Measurements from ENCODE around the gene APOC3. TPM values are rescaled to one million over a fixed set of nuclear protein-coding genes. Genes with fewer than 3 reads are reported as not detected.

APOC3 gene
- polyA plus RNA-seq, 2 donors: not detected

- WGBS, 2 donors: 90 to 91% methylated on average over 8 of the region's 8 CpGs
- Histone ChIP-seq H3K36me3 (ENCODE audit: control insufficient read depth in 2 of 2, insufficient read depth in 2 of 2, low read length in 1 of 2) (peaks cover 8 to 14% of the 10 kb centered on the region in 2 donors), H3K27ac (ENCODE audit: low read depth in 2 of 2, low read length in 1 of 2) (no peak overlapping the region), H3K27me3 (ENCODE audit: control insufficient read depth in 1 of 2, insufficient read depth in 2 of 2, low read length in 2 of 2) (no peaks in the 10 kb centered on the region), H3K9me3 (ENCODE audit: control insufficient read depth in 2 of 2, insufficient read depth in 1 of 2, low read depth in 1 of 2, low read length in 1 of 2) (no peaks in the 10 kb centered on the region), H3K4me3 (ENCODE audit: low read depth in 1 of 2, low read length in 2 of 2) (no peak overlapping the region), H3K4me1 (ENCODE audit: control insufficient read depth in 2 of 2, insufficient read depth in 2 of 2, low read length in 1 of 2) (no peaks in the 10 kb centered on the region)
Observed at GRCh38 chr11:116876656-116877055, 46.9 kb downstream of the APOC3 start.

GRCh38 chr11:116879800-116880625 is 50.3 kb downstream of the APOC3 start:
- no peaks in the 10 kb centered on the region for H3K4me1 ChIP-seq (ENCODE audit: control insufficient read depth in 2 of 2, insufficient read depth in 2 of 2, low read length in 1 of 2)
- no peak overlapping the region for H3K27ac ChIP-seq (ENCODE audit: low read depth in 2 of 2, low read length in 1 of 2)
- no peaks in the 10 kb centered on the region for H3K27me3 ChIP-seq (ENCODE audit: control insufficient read depth in 1 of 2, insufficient read depth in 2 of 2, low read length in 2 of 2)
- H3K9me3 ChIP-seq (ENCODE audit: control insufficient read depth in 2 of 2, insufficient read depth in 1 of 2, low read depth in 1 of 2, low read length in 1 of 2): no peaks in the 10 kb centered on the region
- H3K36me3 ChIP-seq (ENCODE audit: control insufficient read depth in 2 of 2, insufficient read depth in 2 of 2, low read length in 1 of 2): peaks cover 0 to under 1% of the 10 kb centered on the region in 2 donors
- 51% methylated on average over 5 of the region's 5 CpGs for WGBS, 2 donors
- no peak overlapping the region for H3K4me3 ChIP-seq (ENCODE audit: low read depth in 1 of 2, low read length in 2 of 2)

GRCh38 chr11:116881143-116881542 is 51.4 kb downstream of the APOC3 start:
- Histone ChIP-seq H3K4me3 (ENCODE audit: low read depth in 1 of 2, low read length in 2 of 2) (no peak overlapping the region), H3K36me3 (ENCODE audit: control insufficient read depth in 2 of 2, insufficient read depth in 2 of 2, low read length in 1 of 2) (no peaks in the 10 kb centered on the region), H3K27ac (ENCODE audit: low read depth in 2 of 2, low read length in 1 of 2) (no peak overlapping the region), H3K27me3 (ENCODE audit: control insufficient read depth in 1 of 2, insufficient read depth in 2 of 2, low read length in 2 of 2) (no peaks in the 10 kb centered on the region), H3K9me3 (ENCODE audit: control insufficient read depth in 2 of 2, insufficient read depth in 1 of 2, low read depth in 1 of 2, low read length in 1 of 2) (no peaks in the 10 kb centered on the region), H3K4me1 (ENCODE audit: control insufficient read depth in 2 of 2, insufficient read depth in 2 of 2, low read length in 1 of 2) (no peaks in the 10 kb centered on the region)
- WGBS, 2 donors: 85 to 86% methylated on average over 6 of the region's 6 CpGs

- Histone ChIP-seq H3K27ac (ENCODE audit: low read depth in 2 of 2, low read length in 1 of 2) (no peak overlapping the region), H3K36me3 (ENCODE audit: control insufficient read depth in 2 of 2, insufficient read depth in 2 of 2, low read length in 1 of 2) (no peaks in the 10 kb centered on the region)
Observed at GRCh38 chr11:116882386-116882785, 52.7 kb downstream of the APOC3 start.

More at GRCh38 chr11:116882386-116882785, 52.7 kb downstream of the APOC3 start:
- H3K4me3 ChIP-seq (ENCODE audit: low read depth in 1 of 2, low read length in 2 of 2): no peak overlapping the region
- H3K4me1 ChIP-seq (ENCODE audit: control insufficient read depth in 2 of 2, insufficient read depth in 2 of 2, low read length in 1 of 2): no peaks in the 10 kb centered on the region
- H3K9me3 ChIP-seq (ENCODE audit: control insufficient read depth in 2 of 2, insufficient read depth in 1 of 2, low read depth in 1 of 2, low read length in 1 of 2): no peaks in the 10 kb centered on the region
- no peaks in the 10 kb centered on the region for H3K27me3 ChIP-seq (ENCODE audit: control insufficient read depth in 1 of 2, insufficient read depth in 2 of 2, low read length in 2 of 2)

Other genes starting within 250 kb of the APOC3 start
- gene BUD13, start 56.9 kb upstream of the APOC3 start, polyA plus RNA-seq: 10 to 100 TPM in 1 of 2 donors, 1 to 10 TPM in 1; 9.6 to 11.4 TPM
- gene ZPR1, start 41.9 kb upstream of the APOC3 start, polyA plus RNA-seq: 10 to 100 TPM in 1 of 2 donors, 1 to 10 TPM in 1; 9.9 to 24.4 TPM
- gene APOA5, start 38.0 kb upstream of the APOC3 start, polyA plus RNA-seq: not detected
- under 1 TPM; 0.05 to 0.06 TPM for gene APOA4, start 6.6 kb upstream of the APOC3 start, polyA plus RNA-seq
- gene APOA1, start 7.7 kb downstream of the APOC3 start, polyA plus RNA-seq: under 1 TPM; 0.08 to 0.10 TPM